ENCODE measurements around the gene EEPD1. TPM values are rescaled to one million over a fixed set of nuclear protein-coding genes. Genes with fewer than 3 reads are reported as not detected.
A peak's percentile ranks its signal among the peaks of the same experiment; 100 is the strongest.
"Not testable (repeated sequence)": the region's sequence is repeated elsewhere in the genome, so short reads cannot be mapped to it uniquely, and the experiment has no call there.

EEPD1 gene
- polyA plus RNA-seq, 1 donor from 2014 or later, result 1.9 TPM

DNA sequence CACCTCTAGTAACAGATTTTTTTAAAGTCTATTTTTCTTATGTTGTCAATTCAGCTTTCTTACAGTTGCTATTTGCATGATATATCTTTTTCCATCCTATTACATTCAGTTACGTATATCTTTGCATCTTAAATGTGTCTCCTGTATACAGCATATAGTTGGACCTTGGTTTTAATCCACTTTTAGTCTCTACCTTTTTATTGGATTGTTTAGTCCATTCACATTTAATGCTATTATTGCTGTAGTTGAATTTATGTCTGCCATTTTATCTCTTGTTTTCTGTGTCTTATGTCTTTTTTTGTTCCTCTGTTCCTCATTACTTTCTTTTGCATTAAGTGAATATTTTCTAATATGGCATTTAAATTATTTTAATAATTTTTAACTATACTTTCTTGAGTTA lies 100.6 kb downstream of the EEPD1 start:
- H3K27ac Mint-ChIP-seq, result no peak overlapping the region
- no peaks in the 10 kb centered on the region for H3K27me3 Mint-ChIP-seq
- H3K9me3 Mint-ChIP-seq, result peaks cover 4 to 15% (median 10%) of the 10 kb centered on the region in 3 donors
- H3K4me3 Mint-ChIP-seq, result no peak overlapping the region
- H3K4me1 Mint-ChIP-seq, result no peaks in the 10 kb centered on the region
- no peaks in the 10 kb centered on the region for H3K36me3 Mint-ChIP-seq

DNA sequence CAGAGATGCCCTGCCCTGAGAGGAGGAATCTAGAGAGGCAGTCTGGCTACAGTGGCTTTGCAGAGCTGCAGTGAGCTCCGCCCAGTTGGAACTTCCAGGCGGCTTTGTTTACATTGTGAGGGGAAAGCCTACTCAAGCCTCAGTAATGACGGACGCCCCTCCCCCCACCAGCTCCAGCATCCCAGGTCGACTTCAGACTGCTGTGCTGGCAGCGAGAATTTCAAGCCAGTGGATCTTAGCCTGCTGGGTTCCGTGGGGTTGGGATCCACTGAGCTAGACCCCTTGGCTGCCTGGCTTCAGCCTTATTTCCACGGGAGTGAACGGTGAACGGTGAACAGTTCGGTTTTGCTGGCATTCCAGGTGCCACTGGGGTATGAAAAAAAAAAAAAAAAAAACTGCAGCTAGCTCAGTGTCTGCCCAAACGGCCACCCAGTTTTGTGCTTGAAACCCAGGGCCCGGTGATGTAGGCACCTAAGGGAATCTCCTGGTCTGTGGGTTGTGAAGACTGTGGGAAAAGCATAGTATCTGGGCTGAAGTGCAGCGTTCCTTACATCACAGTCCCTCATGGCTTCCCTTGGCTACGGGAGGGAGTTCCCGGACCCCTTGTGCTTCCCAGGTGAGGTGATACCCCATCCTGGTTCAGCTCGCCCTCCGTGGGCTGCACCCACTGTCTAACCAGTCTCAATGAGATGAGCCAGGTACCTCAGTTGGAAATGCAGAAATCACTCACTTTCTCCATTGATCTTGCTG lies 105.6 kb downstream of the EEPD1 start:
- H3K4me1 Mint-ChIP-seq, result peaks cover 7 to 17% (median 13%) of the 10 kb centered on the region in 3 donors
- not testable (repeated sequence) for H3K27me3 Mint-ChIP-seq, H3K27ac Mint-ChIP-seq, H3K36me3 Mint-ChIP-seq, H3K4me3 Mint-ChIP-seq
- peaks cover 4 to 10% (median 7%) of the 10 kb centered on the region in 3 donors for H3K9me3 Mint-ChIP-seq

DNA sequence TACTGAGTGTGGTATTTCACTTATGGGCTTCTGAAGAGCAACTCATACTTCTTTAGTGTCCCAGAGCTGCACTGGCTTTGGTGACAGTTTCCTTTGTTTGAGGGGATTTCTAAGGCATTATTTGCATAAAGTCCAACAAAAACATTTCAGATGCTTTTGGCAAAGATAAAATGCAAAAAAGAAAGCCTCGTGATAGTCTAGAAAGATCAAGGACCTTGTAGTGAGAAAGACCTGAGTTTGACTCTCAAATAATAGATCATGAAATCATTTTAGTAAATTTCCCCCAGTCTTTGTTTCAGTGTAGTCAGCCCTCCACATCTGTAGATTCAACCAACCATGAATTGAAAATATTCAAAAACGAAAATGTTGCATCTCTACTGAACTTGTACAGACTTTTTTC lies 107.4 kb downstream of the EEPD1 start:
- no peaks in the 10 kb centered on the region for H3K36me3 Mint-ChIP-seq
- no peak overlapping the region for H3K27ac Mint-ChIP-seq
- peaks cover 2% of the 10 kb centered on the region for H3K27me3 Mint-ChIP-seq
- H3K4me3 Mint-ChIP-seq, result no peak overlapping the region
- peaks cover 13 to 26% (median 20%) of the 10 kb centered on the region in 3 donors for H3K4me1 Mint-ChIP-seq
- peaks cover 0 to 6% (median 2%) of the 10 kb centered on the region in 3 donors for H3K9me3 Mint-ChIP-seq

DNA sequence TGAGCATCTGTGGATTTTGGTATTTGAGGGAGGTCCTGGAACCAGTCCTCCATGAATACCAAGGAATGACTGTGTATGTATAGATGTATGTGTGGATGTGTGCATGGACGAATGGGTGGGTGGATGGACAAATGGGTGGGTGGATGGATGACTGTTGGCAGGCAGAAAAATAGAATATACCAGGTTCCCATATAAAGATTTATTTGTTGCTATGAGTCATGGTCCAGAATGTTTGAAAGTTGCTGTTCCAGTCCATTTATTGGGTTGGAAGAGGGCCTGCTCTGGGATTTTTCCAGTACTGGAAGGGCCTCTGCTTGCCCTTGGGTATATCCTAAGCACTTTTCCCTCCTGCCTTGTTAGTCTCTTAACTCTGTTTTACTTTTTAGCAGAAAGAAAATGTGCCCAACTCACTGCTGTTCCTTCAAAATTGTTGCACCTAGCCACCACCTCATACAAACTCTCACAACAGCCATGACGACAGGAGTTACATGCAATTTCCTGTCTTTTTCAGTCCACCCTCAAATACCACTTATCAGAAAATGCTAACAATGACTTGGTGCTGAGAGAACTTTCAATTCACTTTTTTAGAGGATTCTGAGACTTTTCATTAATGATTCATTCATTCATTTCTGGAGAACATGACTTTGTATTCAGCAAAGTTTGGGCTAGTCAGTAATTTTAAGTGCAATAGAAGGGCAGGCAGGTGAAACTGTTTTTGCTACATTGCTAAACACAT lies 108.1 kb downstream of the EEPD1 start:
- Mint-ChIP-seq H3K4me3 (no peak overlapping the region), H3K9me3 (peaks cover 0 to 1% (median 0%) of the 10 kb centered on the region in 3 donors), H3K4me1 (peaks cover 13 to 26% (median 20%) of the 10 kb centered on the region in 3 donors), H3K27me3 (peaks cover 2% of the 10 kb centered on the region), H3K36me3 (no peaks in the 10 kb centered on the region), H3K27ac (no peak overlapping the region)

DNA sequence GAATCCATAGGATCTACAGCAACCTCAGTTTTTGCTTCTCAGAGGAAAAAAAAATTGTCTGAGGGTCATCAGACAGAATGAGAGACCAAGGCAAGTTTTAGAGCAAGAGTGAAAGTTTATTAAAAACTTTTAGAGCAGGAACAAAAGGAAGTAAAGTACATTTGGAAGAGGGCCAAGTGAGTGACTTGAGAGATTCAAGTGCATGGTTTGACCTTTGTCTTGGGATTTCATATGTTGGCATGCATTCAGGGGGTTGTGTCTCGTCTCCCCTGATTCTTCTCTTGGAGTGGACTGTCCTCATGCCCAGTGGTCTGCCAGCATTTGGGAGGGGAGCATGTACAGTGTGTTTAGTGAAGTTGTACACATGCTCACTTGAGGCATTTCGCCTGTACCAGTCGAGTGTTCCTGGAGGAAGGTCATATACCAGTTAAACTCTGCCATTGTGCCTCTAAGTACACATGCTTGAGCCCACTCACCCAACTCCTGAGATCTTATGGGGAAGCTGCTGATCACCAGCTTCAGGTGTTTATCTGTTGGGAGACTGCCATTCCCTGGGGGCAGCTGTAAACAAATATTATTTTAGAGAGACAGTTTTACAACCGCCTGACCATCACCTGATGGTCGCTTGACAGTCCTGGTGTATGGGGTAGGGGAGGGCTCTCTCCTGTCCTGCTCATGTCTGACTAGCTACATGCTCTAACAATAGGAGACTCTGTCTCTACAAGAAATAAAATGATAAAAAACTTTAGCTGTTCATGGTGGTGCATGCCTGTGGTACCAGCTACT lies 109.4 kb downstream of the EEPD1 start:
- Mint-ChIP-seq H3K36me3 (no peaks in the 10 kb centered on the region), H3K27ac (no peak overlapping the region), H3K27me3 (peaks cover 2% of the 10 kb centered on the region), H3K4me3 (peak overlapping the region in 1 of 4 donors; percentile 65), H3K4me1 (peaks cover 13 to 27% (median 20%) of the 10 kb centered on the region in 3 donors), H3K9me3 (peaks cover 0 to 1% (median 0%) of the 10 kb centered on the region in 3 donors)

DNA sequence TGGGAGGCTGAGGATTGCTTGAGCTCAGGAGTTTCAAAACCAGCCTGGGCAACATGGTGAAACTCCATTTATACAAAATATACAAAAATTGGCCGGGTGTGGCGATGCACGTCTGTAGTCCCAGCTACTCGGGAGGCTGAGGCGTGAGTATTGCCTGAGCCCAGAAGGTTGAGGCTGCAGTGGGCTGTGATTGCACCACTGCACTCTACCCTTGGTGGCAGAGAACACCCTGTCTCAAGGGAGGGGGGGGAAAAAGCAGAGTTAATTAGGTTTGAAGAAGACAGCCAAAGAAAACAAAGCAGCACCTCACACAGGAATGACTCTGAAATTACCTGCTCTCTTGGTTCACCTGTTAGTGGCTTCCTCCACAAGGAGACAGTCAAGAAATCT lies 110.0 kb downstream of the EEPD1 start:
- H3K27ac Mint-ChIP-seq, result no peak overlapping the region
- peaks cover 0 to 1% (median 0%) of the 10 kb centered on the region in 3 donors for H3K9me3 Mint-ChIP-seq
- peaks cover 2% of the 10 kb centered on the region for H3K27me3 Mint-ChIP-seq
- peaks cover 13 to 27% (median 20%) of the 10 kb centered on the region in 3 donors for H3K4me1 Mint-ChIP-seq
- H3K4me3 Mint-ChIP-seq, result peak overlapping the region in 1 of 4 donors; percentile 65
- H3K36me3 Mint-ChIP-seq, result no peaks in the 10 kb centered on the region

DNA sequence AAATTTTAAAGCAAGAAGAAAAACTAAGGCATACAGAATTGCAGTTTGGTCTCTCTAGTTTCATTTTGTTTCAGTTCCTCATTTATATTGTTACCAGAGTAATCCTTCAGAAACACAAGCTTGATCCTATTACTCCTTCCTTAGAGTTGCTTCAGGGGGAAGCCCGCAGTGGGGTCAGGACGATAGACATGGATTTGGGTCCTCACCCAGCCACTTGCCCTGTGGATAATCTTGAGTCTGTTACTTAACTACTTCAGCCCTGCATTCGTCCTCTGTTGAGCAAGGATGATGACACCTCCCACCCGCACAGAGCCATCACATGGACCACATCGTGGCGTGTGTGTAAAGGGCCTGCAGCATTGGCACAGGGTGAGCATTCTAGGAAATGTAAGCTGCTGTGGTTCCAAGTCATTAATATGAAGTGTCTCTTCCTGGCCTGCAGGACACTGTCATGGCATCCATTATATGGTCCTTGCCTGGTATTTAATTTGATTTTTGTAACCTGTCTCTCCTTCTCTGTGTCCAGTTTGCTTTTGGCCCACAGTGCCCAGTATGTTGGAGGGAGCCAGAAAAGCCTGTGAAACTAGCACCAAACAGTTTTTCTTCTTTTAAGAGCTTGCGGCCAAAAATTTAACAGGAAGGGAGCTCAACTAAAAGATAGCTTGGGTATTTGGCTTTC lies 111.2 kb downstream of the EEPD1 start:
- H3K4me1 Mint-ChIP-seq, result peaks cover 13 to 27% (median 20%) of the 10 kb centered on the region in 3 donors
- peak overlapping the region in 1 of 4 donors; percentile 70 for H3K4me3 Mint-ChIP-seq
- H3K9me3 Mint-ChIP-seq, result peaks cover 0 to 1% (median 0%) of the 10 kb centered on the region in 3 donors
- H3K27me3 Mint-ChIP-seq, result peaks cover 2% of the 10 kb centered on the region
- H3K27ac Mint-ChIP-seq, result no peak overlapping the region
- H3K36me3 Mint-ChIP-seq, result no peaks in the 10 kb centered on the region

DNA sequence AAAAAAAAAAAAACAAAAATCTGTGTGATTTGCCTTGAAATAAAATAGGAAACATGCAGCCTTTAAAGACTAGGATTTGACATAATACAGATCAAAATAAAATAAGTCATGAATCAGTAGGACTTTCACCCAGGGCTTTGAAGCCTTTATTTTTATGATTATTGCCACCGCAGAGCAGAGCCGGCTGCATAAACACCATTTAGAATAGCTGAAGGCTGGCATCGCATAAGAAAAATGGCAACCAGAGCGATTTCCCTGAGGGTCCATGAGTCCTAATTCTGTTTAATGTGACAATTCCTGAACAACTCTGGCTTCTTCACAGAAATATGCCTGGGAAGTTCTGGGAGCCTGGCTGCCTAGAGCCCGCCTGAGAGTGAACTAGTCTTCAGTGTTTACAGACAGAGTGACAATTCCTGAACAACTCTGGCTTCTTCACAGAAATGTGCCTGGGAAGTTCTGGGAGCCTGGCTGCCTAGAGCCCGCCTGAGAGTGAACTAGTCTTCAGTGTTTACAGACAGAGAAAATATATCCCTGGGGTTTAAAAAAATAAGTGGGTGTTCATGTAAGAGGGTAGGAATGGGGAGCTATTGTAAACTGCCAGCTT lies 112.0 kb downstream of the EEPD1 start:
- peaks cover 2% of the 10 kb centered on the region for H3K27me3 Mint-ChIP-seq
- no peak overlapping the region for H3K27ac Mint-ChIP-seq
- no peak overlapping the region for H3K4me3 Mint-ChIP-seq
- H3K4me1 Mint-ChIP-seq, result peaks cover 12 to 26% (median 20%) of the 10 kb centered on the region in 3 donors
- peaks cover 0 to 1% (median 0%) of the 10 kb centered on the region in 3 donors for H3K9me3 Mint-ChIP-seq
- H3K36me3 Mint-ChIP-seq, result no peaks in the 10 kb centered on the region

DNA sequence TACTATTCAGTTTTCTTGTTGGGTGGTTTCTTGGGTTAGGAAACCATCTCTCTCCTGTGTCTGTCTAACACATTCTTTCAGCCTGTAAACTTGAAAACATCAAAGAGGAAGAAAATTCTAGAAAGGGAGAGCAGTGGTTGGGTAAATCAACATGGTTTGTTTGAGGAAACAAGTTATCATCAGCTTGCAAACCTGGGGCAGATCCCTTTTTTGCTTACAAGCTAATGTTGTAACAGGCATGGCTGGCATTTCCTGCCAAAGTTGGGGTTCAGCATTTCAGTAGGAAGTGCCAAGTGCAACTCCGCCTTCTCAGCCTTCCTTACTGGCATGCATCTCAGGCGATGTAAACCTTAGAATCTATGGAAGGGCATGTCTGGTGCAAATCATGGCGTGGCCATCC lies 112.6 kb downstream of the EEPD1 start:
- peak overlapping the region in 1 of 4 donors; percentile 45 for H3K4me3 Mint-ChIP-seq
- no peaks in the 10 kb centered on the region for H3K36me3 Mint-ChIP-seq
- peaks cover 2% of the 10 kb centered on the region for H3K27me3 Mint-ChIP-seq
- H3K27ac Mint-ChIP-seq, result no peak overlapping the region
- peaks cover 0 to 1% (median 0%) of the 10 kb centered on the region in 3 donors for H3K9me3 Mint-ChIP-seq
- peaks cover 9 to 20% (median 19%) of the 10 kb centered on the region in 3 donors for H3K4me1 Mint-ChIP-seq

DNA sequence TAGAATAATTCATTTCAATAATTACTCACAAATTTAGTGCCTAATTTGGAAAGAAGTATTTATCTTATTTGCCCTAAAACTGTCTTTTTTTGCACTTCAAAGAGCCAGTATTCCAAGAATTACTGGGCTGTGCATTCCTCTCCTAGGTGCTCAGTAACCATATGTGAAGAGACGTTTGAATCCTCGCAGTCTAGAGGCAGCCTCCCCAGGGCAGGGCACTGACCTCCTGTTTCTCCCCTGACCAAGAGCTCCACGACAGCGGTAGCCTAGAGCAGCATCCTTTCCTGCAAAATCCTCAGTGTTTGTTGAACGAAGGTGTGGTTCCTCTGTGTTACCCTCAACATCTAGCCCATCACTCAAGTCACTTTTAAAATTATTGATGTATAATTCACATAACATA lies 113.1 kb downstream of the EEPD1 start:
- Mint-ChIP-seq H3K9me3 (peaks cover 0 to 1% (median 0%) of the 10 kb centered on the region in 3 donors), H3K36me3 (no peaks in the 10 kb centered on the region), H3K27me3 (peaks cover 2% of the 10 kb centered on the region), H3K27ac (no peak overlapping the region), H3K4me1 (peaks cover 9 to 18% (median 16%) of the 10 kb centered on the region in 3 donors), H3K4me3 (no peak overlapping the region)

DNA sequence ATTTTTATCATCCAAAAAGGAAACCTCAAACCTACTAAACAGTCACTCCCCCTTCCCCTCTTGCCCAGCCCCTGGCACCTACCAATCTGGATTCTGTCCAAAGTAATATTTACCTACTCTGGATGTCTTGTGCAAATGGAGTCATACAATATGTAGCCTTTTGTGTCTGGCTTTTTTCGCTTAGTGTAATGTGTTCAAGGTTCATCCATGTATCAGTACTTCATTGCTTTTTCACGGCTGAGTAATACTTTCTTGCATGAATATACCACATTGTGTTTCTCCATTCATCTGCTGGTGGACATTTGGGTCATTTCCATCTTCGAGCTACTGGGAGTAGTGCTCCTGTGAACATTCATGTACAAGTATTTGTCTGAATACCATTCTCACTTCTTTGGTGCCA lies 113.6 kb downstream of the EEPD1 start:
- no peaks in the 10 kb centered on the region for H3K36me3 Mint-ChIP-seq
- H3K4me3 Mint-ChIP-seq, result no peak overlapping the region
- peaks cover 9 to 16% (median 15%) of the 10 kb centered on the region in 3 donors for H3K4me1 Mint-ChIP-seq
- peaks cover 0 to 1% (median 0%) of the 10 kb centered on the region in 3 donors for H3K9me3 Mint-ChIP-seq
- peaks cover 2% of the 10 kb centered on the region for H3K27me3 Mint-ChIP-seq
- H3K27ac Mint-ChIP-seq, result no peak overlapping the region

DNA sequence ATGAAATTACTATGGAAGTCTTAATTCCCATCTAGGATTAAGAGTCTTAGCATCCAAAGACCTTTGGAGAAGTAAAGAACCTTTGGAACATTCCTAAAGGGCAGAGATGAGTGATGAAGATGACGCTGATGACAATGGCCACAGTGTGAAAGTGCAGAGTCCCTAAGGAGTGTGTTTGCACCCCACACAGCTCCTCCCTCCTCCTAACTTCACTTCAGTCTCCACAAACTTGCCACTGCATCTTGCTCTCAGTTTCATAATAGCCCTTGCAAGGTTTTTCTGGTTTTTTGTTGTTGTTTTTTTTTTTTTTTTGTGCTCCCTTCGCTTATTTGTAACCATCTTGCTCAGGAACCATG lies 119.1 kb downstream of the EEPD1 start:
- no peaks in the 10 kb centered on the region for H3K4me1 Mint-ChIP-seq
- H3K9me3 Mint-ChIP-seq, result peaks cover 0 to 1% (median 0%) of the 10 kb centered on the region in 3 donors
- no peak overlapping the region for H3K4me3 Mint-ChIP-seq
- H3K36me3 Mint-ChIP-seq, result no peaks in the 10 kb centered on the region
- no peak overlapping the region for H3K27ac Mint-ChIP-seq
- H3K27me3 Mint-ChIP-seq, result no peaks in the 10 kb centered on the region

DNA sequence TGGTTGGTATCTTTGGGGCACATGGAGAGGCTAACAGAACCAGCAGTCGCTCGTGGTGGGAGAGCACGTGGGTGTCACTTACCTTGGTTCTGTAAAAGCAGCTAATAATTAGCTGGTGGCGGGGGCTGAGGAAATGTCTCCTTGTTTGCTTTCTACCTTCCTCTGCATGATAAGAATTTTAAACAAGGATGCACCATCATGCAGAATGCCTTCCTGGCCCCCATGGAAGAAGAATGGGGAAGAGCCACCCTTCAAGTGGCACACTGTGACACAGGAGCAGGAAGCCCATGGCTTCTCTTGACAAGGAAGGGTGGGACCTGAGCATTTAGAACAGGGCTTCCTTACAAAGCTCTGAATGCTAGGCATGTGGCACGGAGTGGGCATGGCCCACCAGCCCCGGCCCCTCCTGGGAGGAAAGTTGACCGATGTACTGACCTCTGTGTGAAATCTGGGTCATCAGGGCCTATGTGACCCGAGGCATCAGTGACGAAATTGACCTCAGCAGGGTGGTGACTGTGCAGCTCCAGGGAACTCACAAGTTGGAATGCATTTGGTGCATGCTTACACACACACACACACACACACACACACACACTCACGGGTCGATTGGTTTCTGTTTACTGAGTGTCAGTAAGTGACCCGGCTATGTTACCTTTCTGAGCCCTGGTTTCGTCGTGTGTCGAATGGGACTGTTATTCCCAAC lies 119.7 kb downstream of the EEPD1 start:
- H3K4me3 Mint-ChIP-seq, result no peak overlapping the region
- no peaks in the 10 kb centered on the region for H3K36me3 Mint-ChIP-seq
- H3K4me1 Mint-ChIP-seq, result no peaks in the 10 kb centered on the region
- no peaks in the 10 kb centered on the region for H3K9me3 Mint-ChIP-seq
- H3K27ac Mint-ChIP-seq, result no peak overlapping the region
- no peaks in the 10 kb centered on the region for H3K27me3 Mint-ChIP-seq

DNA sequence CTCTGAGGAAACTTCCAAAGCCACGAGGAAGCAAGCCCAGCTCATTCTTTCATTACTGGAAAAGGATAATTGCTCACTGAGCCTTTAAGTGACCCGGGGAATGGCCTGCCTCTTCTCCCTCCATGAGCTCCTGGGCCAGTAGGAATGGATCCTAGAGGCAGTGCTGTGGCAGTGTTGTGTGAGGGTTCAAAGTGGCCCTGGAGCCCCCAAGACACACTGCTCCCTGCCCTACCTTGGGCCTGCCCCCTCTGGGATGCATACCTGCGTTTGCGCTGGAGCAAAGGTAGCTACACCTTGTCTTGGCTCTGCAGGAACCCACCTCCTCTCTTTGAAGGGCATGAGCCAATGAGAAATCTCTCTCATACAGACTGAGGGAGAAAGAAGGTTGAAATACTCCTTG lies 120.8 kb downstream of the EEPD1 start:
- Mint-ChIP-seq H3K27ac (no peak overlapping the region), H3K36me3 (no peaks in the 10 kb centered on the region), H3K4me1 (peaks cover 0 to 2% (median 1%) of the 10 kb centered on the region in 3 donors), H3K9me3 (no peaks in the 10 kb centered on the region), H3K4me3 (no peak overlapping the region), H3K27me3 (no peaks in the 10 kb centered on the region)
